ENCODE data around the gene IL4I1.

The IL4I1 gene

DNA sequence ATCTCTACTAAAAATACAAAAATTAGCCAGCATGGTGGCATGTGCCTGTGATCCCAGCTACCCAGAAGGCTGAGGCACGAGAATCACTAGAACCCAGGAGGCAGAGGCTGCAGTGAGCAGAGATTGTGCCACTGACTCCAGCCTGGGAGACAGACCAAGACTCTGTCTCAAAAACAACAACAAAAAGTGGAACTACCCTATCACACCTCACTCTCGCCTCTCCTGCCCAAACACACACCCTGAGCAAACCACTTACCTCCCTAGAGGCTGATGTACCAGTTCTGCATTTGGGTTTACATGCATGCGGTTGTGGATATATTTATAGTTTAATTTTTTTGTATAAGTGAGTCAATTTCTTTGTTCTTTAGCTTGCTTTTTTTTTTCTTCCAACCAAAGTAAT is 53.4 kb downstream of the IL4I1 start:
- TF ChIP-seq CTCF (IDR thresholded peaks at IDR 0.05; ENCODE audit: low read depth, low read length), result no peak
- no peak for DNase-seq (ENCODE audit: extremely low read depth, low read depth)

DNA sequence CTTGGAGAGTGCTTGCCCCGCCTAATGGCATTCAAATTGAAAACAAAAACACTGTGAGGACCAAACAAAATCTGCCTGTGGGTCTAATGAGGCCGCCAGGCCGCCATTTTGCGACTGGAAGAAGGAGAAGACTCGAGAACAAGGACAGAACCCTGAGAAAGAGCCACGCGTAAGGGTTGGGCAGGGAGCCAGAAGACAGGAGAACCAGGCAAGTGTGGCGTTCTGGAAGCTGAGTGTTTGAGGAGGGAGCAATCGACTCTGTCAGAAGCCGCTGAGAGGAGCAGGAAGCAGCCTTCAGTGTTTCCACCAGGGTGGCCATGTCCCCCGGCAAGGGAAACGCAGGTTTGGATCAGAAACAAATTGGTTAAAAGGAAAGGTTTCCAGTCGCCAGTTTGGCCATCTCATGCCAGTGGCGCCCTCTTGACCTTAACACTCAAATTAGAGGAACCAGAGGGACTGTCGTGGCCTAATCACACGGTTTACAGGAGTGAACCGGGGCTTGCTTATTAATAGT is 55.9 kb downstream of the IL4I1 start:
- no peak for DNase-seq (ENCODE audit: extremely low read depth, low read depth)
- TF ChIP-seq CTCF (IDR thresholded peaks at IDR 0.05; ENCODE audit: low read depth, low read length), result no peak

DNA sequence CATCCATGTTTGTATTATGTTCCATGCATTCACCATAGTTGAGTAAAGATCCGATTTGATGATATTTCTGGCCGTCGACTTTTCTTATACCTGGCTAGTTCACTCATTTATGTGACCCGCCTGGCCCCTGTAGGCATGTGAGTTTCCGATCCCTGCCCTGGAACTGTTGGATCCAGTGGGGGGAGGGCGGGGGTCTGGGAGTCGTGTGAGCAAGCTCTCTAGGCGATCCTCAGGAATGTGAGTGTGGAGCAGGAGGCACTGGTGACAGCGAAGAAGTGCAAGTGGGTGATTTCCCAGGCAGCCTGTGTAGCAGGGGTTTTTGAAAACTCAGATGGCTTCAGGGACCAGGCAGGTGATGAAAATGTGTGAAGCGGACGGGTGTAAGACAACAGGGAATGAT is 56.4 kb downstream of the IL4I1 start:
- no peak for TF ChIP-seq CTCF (IDR thresholded peaks at IDR 0.05; ENCODE audit: low read depth, low read length)
- no peak for DNase-seq (ENCODE audit: extremely low read depth, low read depth)

GRCh38 chr19:49839713-49840112 is 57.0 kb downstream of the IL4I1 start:
- no peak for TF ChIP-seq CTCF (IDR thresholded peaks at IDR 0.05; ENCODE audit: low read depth, low read length)
- DNase-seq (ENCODE audit: extremely low read depth, low read depth), result no peak
